HepG2 (cell line): ENCODE data around the gene MXD1.

ENCODE experiments used
- CCAR2 ChIP-seq: fragments of 200-400 bp; formaldehyde crosslinking; optimal IDR thresholded peaks from 2 replicates; pipeline ENCODE3; 2018; ENCODE audit warnings: low read depth, mild to moderate bottlenecking, low read length, moderate library complexity
- CHD2 ChIP-seq: IDR thresholded peaks from 2 replicates; pipeline ENCODE4 v1.6.1; 2011; ENCODE audit warnings: low read depth, low read length, improper control_type of control experiment
- GABPA ChIP-seq, 2 experiments: IDR thresholded peaks; 2 replicates each; pipeline ENCODE4 v1.6.1; 2011 to 2016; ENCODE audit warnings: low read depth in 2 of 2, low read length in 1 of 2, missing biosample characterization in 1 of 2, missing genetic modification characterization in 1 of 2
- KDM1A ChIP-seq: IDR thresholded peaks from 2 replicates; pipeline ENCODE4 v1.6.1; 2016; ENCODE audit warnings: missing compliant biosample characterization
- RBM39 ChIP-seq: fragments of 200-400 bp; formaldehyde crosslinking; IDR thresholded peaks from one replicate; pipeline ENCODE4 v1.6.1; 2018; ENCODE audit warnings: antibody characterized with exemption, mild to moderate bottlenecking, low read depth, low read length; ENCODE audit not compliant: poor library complexity, severe bottlenecking
- SP4 ChIP-seq: sonication (generic); formaldehyde crosslinking; IDR thresholded peaks from 2 replicates; pipeline ENCODE4 v1.8.1; 2023; ENCODE audit warnings: mild to moderate bottlenecking, missing genetic modification reagents
- TF ChIP-seq, protein P1 (sequence below): sonication (generic); formaldehyde crosslinking; IDR thresholded peaks from 2 replicates; pipeline ENCODE4 v1.5.0; 2020; ENCODE audit warnings: mild to moderate bottlenecking, missing genetic modification reagents, moderate library complexity
- TF ChIP-seq, protein P2 (sequence below): sonication (generic); formaldehyde crosslinking; IDR thresholded peaks from 2 replicates; pipeline ENCODE4 v1.8.0; 2023; ENCODE audit warnings: mild to moderate bottlenecking, missing genetic modification reagents

DNA sequence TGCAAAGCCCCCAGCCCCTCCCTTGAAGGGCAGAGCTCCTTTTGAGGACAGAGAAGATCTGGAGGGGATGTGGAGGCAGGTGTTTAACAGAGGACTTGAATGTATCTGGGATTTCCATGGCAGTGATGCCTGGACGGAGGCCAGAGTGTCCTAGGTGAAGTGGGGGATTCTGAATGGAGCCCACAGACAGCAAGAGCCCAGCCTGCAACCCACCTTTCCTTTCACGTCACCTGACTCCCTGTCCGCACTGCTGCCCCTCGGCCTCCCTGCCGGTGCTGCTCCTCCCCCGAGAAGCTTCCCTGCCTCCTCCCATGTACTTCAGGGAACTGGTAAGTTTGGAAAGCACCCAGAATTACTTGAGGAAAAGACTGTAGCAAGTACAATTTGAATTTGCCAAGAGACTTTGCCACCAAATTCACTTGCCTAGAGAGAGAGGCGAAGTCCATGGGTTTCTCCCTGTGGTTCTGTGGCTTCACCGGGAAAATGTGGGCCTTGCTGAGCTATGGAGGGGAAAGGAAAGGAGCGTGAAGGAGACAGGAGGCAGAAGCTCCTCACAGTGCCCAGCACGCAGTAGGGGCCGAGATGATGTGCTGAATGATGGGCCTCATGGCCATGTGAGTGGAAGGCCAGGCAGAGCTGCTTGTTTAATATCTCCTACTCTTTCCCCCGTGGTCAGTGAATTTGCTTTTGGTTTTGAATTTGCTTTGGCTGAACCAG is 60.4 kb downstream of the MXD1 start:
- TF ChIP-seq CHD2 (no peak), KDM1A (CRISPR knock-in tag) (no peak), GABPA (IDR thresholded peaks at IDR 0.05; ENCODE audit: low read depth, low read length) (no peak), GABPA (CRISPR knock-in tag; IDR thresholded peaks at IDR 0.05; ENCODE audit: low read depth) (no peak), CCAR2 (no peak), SP4 (CRISPR knock-in tag) (no peak), RBM39 (no peak)
- TF ChIP-seq, protein P1, sequence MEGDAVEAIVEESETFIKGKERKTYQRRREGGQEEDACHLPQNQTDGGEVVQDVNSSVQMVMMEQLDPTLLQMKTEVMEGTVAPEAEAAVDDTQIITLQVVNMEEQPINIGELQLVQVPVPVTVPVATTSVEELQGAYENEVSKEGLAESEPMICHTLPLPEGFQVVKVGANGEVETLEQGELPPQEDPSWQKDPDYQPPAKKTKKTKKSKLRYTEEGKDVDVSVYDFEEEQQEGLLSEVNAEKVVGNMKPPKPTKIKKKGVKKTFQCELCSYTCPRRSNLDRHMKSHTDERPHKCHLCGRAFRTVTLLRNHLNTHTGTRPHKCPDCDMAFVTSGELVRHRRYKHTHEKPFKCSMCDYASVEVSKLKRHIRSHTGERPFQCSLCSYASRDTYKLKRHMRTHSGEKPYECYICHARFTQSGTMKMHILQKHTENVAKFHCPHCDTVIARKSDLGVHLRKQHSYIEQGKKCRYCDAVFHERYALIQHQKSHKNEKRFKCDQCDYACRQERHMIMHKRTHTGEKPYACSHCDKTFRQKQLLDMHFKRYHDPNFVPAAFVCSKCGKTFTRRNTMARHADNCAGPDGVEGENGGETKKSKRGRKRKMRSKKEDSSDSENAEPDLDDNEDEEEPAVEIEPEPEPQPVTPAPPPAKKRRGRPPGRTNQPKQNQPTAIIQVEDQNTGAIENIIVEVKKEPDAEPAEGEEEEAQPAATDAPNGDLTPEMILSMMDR, result no peak
- TF ChIP-seq, protein P2, sequence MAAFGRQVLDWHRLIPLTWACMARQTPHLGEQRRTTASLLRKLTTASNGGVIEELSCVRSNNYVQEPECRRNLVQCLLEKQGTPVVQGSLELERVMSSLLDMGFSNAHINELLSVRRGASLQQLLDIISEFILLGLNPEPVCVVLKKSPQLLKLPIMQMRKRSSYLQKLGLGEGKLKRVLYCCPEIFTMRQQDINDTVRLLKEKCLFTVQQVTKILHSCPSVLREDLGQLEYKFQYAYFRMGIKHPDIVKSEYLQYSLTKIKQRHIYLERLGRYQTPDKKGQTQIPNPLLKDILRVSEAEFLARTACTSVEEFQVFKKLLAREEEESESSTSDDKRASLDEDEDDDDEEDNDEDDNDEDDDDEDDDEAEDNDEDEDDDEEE (CRISPR knock-in tag), result no peak
